ENCODE data around the gene STARD13.

DNA sequence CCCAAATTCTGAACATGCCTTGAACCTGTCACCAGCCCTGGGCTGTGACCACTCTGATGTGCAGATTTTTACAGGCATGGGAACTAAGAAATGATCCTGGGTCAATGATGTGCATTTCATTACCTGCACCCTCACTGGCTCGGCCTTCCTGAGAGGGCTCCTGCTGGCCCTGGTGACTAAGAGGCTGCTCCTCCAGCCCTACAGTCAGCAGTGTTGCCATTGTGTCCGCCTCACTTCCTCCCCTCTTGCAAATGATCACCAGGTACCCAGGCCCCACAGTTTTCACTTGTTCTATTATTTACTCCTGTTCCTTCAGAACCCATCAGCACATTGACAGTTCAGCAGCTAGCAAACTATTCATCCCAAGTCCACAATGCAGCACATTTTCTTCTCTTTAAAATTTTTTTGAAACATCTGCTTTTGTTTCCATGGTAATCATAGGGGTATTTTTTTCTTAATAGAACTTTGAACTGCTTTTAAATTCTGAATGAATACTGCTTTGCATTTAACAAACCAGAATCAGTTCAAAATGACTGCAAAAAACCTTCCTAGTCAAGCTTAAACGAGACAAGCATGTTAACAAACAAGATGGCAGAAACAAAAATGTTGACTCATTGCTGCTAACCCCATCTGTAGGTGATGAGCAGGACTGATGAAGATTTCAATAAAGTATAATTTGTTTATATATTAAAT, 29.3 kb downstream of the STARD13 start:
- no peak for TF ChIP-seq GATA2 (IDR thresholded peaks at IDR 0.05; ENCODE audit: low read depth, low read length)
- TF ChIP-seq GATA3 (IDR thresholded peaks at IDR 0.05; ENCODE audit: low read depth, low read length) = no peak
